Measurements from ENCODE around the gene NXPE3.
"Not testable (repeated sequence)": the region's sequence is repeated elsewhere in the genome, so short reads cannot be mapped to it uniquely, and the experiment has no call there.

Gene NXPE3

DNA sequence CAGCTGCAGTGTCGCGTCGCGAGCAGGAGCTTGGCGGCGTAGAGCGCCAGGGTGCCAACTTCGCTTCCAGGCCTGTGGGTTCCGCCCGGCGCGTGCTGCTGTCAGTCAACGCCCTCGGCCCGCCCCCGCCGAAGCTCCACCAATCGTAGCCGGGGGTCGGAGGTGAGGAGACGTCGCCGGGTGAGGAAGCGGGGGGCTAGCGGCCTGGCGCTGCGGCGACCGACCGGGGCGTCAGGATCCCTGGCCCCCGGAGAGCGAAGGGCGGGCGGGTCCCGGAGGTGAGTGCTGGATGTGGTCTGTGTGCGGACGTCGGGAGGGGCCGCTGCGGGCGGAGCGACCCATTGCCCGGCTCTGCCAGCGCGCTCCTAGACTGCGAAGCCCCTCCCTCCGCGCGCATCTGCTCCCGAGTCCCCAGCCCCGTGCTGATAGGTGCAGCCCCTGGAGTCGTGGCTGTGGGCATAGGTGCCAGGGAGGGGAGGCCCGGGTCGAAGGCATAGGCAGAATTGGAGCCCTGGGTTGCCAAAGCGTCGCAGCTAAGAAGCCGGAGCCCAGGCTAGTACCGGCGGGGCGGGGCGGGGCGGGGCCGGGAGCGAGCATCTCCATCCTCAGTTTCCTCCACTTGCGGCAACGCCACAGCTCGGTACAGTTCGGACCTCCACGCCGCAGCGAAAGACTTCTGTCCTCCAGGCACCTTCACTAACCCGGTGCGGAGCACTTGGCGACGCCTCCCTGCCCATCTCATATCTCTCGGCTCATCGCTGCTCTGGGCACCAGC lies at the start of gene NXPE3:
Gene NXPE3 (plus strand): TSS at position 165 of the 775 bp plus-strand sequence. CDS start 6,386 bp downstream, outside the sequence.
- DNase-seq: peak; percentile 98

DNA sequence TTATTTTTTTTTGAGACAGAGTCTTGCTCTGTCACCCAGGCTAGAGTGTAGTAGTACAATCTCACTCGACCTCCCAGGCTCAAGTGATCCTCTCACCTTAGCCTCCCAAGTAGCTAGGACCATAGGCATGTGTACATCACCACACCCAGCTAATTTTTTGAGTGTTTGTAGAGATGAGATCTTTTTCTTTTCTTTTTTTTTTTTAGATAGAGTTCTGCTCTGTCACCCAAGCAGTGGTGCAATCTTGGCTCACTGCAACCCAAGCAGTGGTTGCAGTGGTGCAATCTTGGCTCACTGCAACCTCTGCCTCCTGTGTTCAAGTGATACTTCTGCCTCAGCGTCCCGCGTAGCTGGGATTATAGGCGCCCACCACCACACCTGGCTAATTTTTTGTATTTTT lies 49.4 kb upstream of the NXPE3 start:
- DNase-seq: no peak

DNA sequence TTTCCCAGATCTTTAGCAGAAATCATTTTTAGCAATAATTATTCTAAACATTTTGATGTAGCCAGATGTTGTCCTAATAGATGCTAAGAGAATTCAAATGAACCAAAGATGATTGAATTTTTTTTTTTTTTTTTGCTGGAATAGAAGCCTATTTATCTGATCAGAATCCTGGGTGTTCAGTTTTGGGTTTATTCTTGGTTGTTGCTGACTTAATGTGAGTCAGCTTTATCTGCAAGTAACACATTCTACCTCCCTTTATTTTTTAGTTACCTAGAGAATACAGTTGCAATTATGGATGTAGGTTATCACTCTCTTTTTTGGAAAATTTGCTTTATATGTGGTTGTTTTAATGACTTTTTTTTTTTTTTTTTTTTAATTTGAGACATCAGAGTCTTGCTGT lies 48.2 kb upstream of the NXPE3 start:
- DNase-seq: no peak

DNA sequence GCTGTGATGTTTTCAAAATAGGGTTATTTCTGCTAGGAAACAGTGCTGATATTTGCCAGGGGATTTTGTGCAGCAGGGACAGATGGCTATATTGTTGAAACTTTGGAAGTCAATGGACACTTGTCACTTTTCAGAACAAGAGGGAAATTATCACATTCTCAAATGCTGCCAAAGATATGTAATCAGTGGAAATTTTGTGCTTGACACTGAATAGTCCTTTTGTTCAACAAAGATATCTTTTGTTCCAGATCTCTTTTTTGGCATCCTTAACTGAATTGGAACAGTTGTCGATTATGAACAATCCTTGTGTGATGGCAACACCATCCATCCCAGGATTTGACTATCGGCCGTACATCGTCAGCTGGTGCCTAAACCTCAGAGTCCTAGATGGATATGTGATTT lies 46.8 kb upstream of the NXPE3 start:
- no peak for DNase-seq

DNA sequence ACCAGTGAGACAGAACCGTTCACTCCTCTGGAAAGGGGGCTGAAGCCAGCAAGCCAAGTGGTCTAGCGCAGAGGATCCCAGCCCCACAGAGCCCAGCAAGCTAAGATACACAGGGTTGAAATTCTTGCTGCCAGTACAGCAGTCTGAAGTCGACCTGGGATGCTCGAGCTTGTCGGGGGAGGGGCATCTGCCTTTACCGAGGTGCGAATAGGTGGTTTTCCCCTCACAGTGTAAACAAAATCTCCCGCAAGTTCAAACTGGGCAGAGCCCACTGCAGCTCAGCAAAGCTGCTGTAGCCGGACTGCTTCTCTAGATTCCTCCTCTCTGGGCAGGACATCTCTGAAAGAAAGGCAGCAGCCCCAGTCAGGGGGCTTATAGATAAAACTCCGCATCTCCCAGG lies 43.2 kb upstream of the NXPE3 start:
- no peak for DNase-seq

DNA sequence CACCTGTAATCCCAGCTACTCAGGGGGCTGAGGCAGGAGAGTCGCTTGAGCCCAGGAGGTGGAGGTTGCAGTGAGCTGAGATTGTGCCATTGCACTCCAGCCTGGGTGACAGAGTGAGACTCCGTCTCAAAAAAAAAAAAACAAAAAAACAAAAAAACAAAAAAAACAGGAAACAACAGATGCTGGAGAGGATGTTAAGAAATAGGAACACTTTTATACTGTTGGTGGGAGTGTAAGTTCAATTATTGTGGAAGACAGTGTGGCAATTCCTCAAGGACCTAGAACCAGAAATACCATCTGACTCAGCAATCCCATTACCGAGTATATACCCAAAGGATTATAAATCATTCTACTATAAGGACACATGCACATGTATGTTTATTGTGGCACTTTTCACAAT lies 37.1 kb upstream of the NXPE3 start:
- DNase-seq: not testable (repeated sequence)

DNA sequence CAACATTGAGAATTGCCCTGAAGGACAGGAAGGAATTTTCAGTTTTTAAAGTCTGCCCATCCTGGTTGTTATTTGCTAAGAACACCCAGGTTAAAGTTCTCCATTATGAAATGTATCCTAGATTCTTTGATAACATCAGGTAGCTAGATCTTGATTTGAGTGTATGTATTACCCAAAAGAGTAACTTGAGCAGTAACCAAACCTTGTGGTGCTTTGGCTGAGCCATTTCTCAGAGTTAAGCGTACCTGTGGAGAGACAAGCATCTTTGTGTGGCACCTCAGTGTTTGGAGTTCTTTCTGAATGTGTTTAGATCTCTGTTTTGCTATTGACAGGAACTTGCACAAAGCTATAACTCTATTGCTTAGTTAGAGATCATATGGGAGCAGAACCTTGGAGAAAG lies 34.2 kb upstream of the NXPE3 start:
- DNase-seq: no peak

DNA sequence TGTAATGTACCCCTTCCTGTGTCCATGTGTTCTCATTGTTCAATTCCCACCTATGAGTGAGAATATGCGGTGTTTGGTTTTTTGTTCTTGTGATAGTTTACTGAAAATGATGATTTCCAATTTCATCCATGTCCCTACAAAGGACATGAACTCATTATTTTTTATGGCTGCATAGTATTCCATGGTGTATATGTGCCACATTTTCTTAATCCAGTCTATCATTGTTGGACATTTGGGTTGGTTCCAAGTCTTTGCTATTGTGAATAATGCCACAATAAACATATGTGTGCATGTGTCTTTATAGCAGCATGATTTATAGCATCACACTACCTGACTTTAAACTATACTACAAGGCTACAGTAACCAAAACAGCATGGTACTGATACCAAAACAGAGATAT lies 33.1 kb upstream of the NXPE3 start:
- not testable (repeated sequence) for DNase-seq

DNA sequence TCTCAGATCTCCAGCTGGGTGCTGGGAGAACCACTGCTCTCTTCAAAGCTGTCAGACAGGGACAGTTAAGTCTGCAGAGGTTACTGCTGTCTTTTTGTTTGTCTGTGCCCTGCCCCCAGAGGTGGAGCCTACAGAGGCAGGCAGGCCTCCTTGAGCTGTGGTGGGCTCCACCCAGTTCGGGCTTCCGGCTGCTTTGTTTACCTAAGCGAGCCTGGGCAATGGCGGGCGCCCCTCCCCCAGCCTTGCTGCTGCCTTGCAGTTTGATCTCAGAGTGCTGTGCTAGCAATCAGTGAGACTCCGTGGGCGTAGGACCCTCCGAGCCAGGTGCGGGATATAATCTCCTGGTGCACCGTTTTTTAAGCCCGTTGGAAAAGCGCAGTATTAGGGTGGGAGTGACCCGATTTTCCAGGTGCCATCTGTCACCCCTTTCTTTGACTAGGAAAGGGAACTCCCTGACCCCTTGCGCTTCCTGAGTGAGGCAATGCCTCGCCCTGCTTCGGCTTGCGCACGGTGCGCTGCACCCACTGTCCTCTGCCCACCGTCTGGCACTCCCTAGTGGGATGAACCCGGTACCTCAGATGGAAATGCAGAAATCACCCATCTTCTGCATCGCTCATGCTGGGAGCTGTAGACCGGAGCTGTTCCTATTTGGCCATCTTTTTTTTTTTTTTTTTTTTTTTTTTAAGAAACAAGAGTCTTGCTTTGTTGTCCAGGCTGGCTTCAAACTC lies 25.5 kb upstream of the NXPE3 start:
- not testable (repeated sequence) for DNase-seq

DNA sequence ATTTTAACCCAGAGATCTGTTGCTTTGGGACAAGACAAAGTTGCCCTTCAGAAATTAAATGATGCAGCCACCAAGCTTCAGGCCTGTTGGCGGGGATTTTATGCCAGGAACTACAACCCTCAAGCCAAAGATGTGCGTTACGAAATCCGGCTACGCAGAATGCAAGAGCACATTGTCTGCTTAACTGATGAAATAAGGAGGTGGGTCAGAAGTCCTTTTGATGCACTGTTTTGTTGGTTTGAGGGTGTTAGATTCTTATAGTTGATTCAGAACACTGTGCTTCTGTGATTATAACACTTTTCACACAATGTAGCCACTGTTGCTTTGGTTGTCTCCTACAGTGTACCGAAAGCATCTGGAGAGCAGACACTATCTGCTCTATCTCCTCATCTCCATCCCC lies 20.8 kb upstream of the NXPE3 start:
- no peak for DNase-seq

DNA sequence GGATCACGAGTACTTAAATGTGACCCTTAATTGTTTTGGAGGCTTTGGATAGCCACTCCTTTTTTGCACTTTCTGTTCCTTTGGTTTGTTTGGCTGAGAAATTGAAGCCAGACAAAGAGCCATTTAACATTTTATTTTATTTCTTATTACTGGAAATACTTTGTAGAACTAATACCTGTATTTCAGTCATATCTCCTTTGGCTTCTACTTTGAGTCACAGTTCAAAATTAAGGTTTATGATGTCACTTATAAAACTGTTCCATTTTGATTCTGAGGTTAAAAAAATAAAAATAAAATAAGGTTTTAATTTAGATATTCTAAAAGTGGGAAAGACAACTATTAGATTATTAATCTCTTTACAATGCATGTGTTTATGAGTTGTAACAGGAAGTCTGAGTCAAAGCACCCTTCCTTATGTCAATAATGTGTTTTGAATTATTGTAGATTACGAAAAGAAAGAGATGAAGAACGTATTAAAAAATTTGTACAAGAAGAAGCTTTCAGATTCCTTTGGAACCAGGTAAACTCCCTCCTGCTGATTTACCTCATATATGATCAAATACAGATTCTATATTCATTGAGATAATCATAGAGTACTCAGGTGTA lies 16.9 kb upstream of the NXPE3 start:
- no peak for DNase-seq

DNA sequence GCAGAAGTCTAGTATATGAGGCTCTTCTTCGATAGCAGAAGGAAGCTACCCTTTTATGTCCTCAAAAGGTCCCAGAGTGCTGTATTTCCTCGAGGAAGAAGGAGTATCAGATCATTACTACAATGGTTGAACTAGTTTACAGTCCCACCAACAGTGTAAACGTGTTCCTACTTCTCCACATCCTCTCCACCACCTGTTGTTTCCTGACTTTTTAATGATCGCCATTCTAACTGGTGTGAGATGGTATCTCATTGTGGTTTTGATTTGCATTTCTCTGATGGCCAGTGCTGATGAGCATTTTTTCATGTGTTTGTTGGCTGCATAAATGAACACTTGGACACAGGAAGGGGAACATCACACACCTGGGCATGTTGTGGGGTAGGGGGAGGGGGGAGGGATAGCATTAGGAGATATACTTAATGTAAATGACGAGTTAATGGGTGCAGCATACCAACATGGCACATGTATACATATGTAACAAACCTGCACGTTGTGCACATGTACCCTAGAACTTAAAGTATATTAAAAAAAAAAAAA lies 1.2 kb upstream of the NXPE3 start:
- not testable (repeated sequence) for DNase-seq

DNA sequence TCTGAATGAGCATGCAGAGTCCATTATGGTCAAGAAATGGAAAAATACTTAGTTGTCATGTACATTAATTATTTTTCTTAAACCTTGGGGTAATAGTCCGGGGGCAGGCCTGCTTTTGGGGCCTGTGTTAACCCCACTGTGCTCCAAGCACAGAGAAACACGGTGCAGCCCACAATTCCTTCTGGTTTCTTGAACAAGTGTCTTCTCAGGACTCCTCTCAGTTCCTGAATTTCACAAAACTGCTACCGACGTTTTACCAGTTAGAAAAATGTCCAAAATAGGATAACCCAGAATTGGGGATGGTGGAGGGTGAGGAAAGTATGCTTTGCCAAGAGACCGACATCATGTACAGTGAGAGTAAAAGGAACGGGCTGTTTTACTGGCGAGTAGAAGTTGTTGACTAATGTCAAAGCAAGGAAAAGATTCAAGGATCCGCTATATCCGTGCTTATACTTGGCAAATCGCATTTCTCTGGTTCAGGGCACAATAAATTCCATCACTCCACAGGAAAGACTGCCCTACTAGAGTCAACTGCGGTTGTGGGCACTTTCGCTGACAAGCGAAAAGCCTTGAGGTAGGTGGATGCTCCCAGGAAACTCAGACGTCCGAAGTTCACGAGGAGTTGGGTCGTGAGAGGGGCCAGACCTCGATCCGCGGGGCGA lies 495 bp upstream of the NXPE3 start:
- no peak for DNase-seq

DNA sequence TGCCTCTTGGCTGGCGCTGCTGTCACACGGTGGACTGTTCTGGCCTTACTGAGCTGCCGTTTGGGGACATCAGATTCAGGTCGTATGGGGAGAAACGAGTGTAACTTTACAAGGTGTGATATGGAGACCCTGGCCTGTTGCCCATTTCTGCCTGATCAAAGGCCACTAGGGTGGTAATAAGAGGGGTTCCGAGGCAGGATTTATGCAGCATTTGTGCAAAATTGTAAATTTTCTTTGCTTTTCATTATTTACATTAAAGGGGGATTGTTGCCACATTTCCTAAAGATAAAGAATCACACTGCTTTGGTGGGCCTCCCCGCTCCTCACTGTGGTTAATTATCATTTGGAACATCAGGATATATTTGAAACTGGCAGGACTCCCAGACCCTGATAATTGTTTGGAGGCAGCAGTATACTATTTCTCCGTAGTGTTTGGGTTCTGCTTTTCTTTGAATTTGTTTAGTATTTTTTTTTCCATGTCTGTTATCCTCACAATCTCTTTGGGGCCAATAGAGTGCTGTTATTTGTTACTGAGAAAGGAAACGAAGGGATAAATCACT lies 891 bp downstream of the NXPE3 start:
- no peak for DNase-seq

DNA sequence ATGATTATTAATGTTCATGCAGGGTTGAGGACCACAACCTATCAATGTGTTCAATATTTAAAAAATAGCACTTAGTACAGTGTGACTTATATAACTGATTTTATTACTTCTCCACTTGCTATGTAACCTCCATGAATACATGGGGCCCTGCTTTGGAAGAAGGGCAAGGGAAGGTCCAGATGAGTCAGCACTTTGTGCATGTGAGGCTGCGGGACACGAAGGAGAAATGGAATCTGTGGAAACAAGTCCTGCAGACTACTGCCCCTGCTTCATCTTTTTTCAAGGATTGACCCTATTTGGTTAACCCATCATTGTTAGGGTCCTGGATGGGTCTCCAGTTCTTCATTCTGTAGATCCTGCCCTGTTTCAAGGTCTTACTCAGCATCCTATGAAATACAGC lies 1.6 kb downstream of the NXPE3 start:
- peak; percentile 8 for DNase-seq

DNA sequence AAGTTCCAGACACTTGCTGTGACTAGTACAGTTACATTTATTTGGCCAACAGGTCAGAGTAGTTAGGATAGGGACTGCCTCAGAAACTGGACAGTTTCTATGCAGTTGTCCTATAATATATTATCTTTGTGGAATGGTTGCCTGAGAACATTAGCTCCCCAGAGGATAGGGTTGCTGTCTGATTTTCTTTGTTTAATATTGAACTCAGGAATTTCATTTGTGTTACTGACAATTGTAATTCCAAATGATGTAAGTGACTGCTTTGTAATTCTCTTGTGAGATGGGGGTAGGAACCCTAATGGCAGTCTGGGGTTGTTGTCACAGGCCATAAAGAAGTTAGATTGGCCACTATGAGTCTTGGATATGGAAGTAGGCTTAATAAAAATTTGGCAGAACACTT lies 2.2 kb downstream of the NXPE3 start:
- DNase-seq: no peak

DNA sequence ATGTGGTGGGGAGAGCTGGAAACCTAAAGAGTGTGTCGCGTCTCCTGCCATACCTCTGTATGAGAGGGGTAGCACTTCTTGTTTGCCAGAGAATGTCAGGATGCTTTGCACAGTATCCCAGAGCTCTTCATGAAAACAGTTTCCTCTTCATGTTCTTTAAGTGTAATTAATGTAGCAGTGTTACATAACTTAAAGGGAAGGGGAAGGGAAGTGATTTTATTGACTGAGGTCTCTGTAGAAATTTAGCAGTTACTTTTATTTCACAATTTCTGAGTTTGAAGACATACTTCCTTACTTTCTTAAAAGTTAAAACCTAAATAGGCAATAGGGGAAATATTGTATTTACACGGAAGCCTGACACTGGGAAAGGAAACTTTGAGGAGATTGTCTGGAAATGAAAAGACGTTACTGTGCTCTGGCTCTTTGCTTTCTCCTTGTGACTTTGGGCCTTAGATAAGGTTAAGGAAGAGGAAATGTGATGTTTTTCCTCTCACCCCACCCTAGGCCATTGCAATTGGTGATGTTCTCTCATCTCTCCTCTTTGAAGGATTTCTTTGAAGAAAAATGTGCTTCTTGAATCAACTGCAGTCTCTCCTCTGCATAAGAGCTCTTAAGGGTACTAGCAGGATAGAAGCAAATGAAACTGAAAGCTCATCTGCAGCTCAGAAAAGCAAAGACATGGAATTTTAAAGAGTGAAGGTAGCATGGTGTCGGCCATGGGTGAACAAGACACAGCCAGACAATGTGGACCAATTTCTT lies 6.0 kb downstream of the NXPE3 start:
- DNase-seq: no peak

DNA sequence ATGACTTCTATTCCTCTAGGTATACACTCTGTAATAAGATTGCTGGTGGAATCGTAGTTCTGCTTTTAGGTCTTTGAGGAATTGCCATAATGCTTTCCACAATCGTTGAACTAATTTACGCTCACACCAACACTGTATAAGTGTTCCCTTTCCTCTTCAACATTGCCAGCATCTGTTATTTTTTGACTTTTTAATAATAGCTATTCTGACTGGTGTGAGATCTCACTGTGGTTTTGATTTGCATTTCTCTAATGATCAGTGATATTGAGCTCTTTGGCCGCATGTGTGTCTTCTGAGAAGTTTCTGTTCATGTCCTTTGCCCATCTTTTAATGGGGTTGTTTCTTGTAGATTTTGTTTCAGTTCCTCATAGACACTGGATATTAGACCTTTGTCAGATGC lies 12.8 kb downstream of the NXPE3 start:
- no peak for DNase-seq

DNA sequence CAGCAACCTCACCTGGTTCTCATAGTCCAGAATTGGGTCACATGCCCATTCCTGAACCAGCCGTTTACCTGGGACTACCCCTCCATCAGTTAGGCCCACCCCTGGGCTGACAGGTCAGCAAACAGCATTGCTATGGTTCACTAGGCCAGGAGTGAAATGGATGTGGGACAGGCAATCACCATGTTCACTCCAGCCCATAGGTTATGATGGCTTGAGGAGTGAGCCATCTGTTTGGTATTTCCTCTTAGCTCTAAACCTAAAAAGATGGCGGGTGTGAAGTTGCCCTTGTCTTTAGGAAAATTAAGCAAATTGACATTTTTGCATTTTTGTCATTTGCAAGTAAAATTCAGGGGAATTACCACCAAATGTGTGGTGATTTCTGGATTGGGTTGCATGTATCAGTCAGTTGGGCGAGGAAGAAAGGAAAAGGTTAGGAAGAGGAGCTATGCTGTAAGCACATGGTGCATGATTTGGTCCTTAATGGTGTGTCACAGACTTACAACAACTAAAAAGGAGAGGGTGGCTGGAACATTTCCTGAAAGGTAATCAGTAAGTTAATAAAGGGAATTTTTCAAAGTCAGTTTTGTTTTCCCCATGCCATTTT lies 17.2 kb downstream of the NXPE3 start:
- no peak for DNase-seq

DNA sequence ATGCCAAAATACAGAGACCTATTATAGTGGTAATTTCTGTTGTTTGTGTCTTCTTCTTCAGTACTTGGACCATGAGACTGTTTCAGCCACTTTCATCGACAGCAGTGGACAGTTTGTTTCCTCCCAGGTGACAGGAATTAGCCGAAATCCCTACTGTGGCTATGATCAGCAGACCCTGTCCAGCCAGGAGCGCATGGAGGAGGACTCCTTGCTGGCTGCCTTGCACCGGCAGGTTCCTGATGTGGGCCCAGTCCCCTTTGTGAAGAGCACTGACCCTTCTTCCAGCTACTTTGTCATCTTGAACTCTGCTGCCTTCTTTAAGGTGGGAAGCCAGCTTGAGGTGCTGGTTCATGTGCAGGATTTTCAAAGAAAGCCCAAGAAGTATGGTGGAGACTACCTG lies 22.2 kb downstream of the NXPE3 start:
- DNase-seq: no peak

DNA sequence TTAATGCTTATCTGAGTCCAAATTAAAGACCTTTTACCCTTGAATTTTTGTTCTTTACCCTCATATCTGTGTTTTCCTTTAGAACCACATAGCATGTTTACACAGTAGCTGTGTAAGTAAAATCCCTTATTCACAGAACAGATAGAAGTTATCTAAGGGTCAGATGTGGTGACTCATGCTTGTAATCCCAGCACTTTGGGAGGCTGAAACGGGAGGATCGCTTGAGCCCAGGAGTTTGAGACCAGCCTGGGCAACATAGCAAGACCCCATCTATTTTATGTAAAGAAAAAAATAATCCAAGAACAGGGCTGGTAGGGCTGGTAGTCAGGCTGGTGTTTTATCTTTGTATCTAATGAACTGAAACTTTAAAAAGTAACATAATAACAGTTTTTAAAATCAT lies 23.2 kb downstream of the NXPE3 start:
- no peak for DNase-seq

Data from retina (tissue), 1 donor.